SK-N-SH (cell line): ENCODE data around the gene ANKRD39. TPM values are rescaled to one million over a fixed set of nuclear protein-coding genes. Genes with fewer than 3 reads are reported as not detected.

ENCODE experiments used
- CTCF ChIA-PET: fragments of 300-600, 350-600 bp; formaldehyde crosslinking; extraction: SDS; loops from one replicate; lab custom pipeline; 2021; lab: Yijun Ruan, JAX
- POLR2A ChIA-PET: fragments of 350-600 bp; sonication (Branson Sonifier 250); formaldehyde crosslinking; extraction: SDS; loops from one replicate; lab custom pipeline; 2020; ENCODE audit warnings: antibody characterized with exemption, inconsistent platforms; lab: Yijun Ruan, JAX
- DNase-seq: peaks from one replicate; pipeline ENCODE4 v3.0.0; 2012
- H2AFZ ChIP-seq: fragments of 200-600 bp; sonication (generic); 2 replicates; pipeline ENCODE4 v1.8.1; 2016; ENCODE audit warnings: antibody characterized with exemption, mild to moderate bottlenecking, low read depth
- H3F3A ChIP-seq: fragments of 200-600 bp; sonication (generic); replicated peaks from 2 replicates; pipeline ENCODE3; 2016; ENCODE audit warnings: antibody characterized with exemption, mild to moderate bottlenecking; ENCODE audit not compliant: insufficient read depth
- H3K27ac ChIP-seq, 2 experiments: fragments of 200-500 bp in 1 of 2; fragments of 200-600 bp in 1 of 2; sonication (Bioruptor generic) in 1 of 2; sonication (generic), shearing (Covaris generic) in 1 of 2; 2 replicates each; pipeline versions ENCODE4 v1.5.1 to v1.6.1; 2014 to 2016; ENCODE audit warnings: low read depth in 2 of 2, inconsistent platforms in 1 of 2, low read length in 1 of 2, mild to moderate bottlenecking in 1 of 2, mixed read lengths in 1 of 2
- H3K27me3 ChIP-seq: fragments of 200-600 bp; sonication (generic), shearing (Covaris generic); 2 replicates; pipeline ENCODE4 v1.6.1; 2016; ENCODE audit warnings: mixed run types; ENCODE audit not compliant: insufficient read depth
- H3K36me3 ChIP-seq, 2 experiments: fragments of 200-500 bp in 1 of 2; fragments of 200-600 bp in 1 of 2; sonication (Bioruptor generic) in 1 of 2; sonication (generic) in 1 of 2; replicated peaks in 1 of 2; 2 replicates each; pipeline versions ENCODE3 to v1.5.1; 2014 to 2016; ENCODE audit warnings: low read length in 1 of 2, mild to moderate bottlenecking in 1 of 2; ENCODE audit not compliant: insufficient read depth in 2 of 2, control insufficient read depth in 1 of 2
- H3K4me1 ChIP-seq, 2 experiments: fragments of 200-500 bp in 1 of 2; fragments of 200-600 bp in 1 of 2; sonication (Bioruptor generic) in 1 of 2; sonication (generic), shearing (Covaris generic) in 1 of 2; 2 replicates each; pipeline versions ENCODE4 v1.5.1 to v1.6.1; 2014 to 2016; ENCODE audit warnings: low read depth in 1 of 2, low read length in 1 of 2, mixed run types in 1 of 2; ENCODE audit not compliant: insufficient read depth in 2 of 2, control insufficient read depth in 1 of 2
- H3K4me2 ChIP-seq: fragments of 200-600 bp; sonication (generic), shearing (Covaris generic); 2 replicates; pipeline ENCODE4 v1.6.1; 2017; ENCODE audit warnings: mixed run types
- H3K4me3 ChIP-seq, 2 experiments: fragments of 200-500 bp in 1 of 2; fragments of 200-600 bp in 1 of 2; sonication (Bioruptor generic) in 1 of 2; sonication (generic), shearing (Covaris generic) in 1 of 2; 2 replicates each; pipeline versions ENCODE4 v1.5.1 to v1.8.1; 2014 to 2016; ENCODE audit warnings: low read depth in 2 of 2, inconsistent platforms in 1 of 2, low read length in 1 of 2, mild to moderate bottlenecking in 1 of 2, mixed read lengths in 1 of 2, moderate library complexity in 1 of 2
- H3K79me2 ChIP-seq: fragments of 200-600 bp; sonication (generic); 2 replicates; pipeline ENCODE4 v1.8.1; 2017; ENCODE audit warnings: mild to moderate bottlenecking; ENCODE audit not compliant: insufficient read depth
- H3K9ac ChIP-seq: fragments of 200-600 bp; sonication (generic); 2 replicates; pipeline ENCODE4 v1.6.1; 2017; ENCODE audit warnings: mixed run types
- H3K9me2 ChIP-seq: fragments of 200-600 bp; sonication (generic); 2 replicates; pipeline ENCODE4 v1.6.1; 2017; ENCODE audit warnings: mixed run types
- H3K9me3 ChIP-seq: fragments of 200-600 bp; sonication (generic); 2 replicates; pipeline ENCODE4 v1.6.1; 2017; ENCODE audit warnings: mixed run types, mild to moderate bottlenecking, moderate library complexity
- H4K20me1 ChIP-seq: fragments of 200-600 bp; sonication (generic); 2 replicates; pipeline ENCODE4 v1.6.1; 2017; ENCODE audit warnings: mild to moderate bottlenecking, mixed run types; ENCODE audit not compliant: insufficient read depth
- ELF1 ChIP-seq: IDR thresholded peaks from 2 replicates; pipeline ENCODE4 v1.4.0; 2012
- EP300 ChIP-seq, 2 experiments: IDR thresholded peaks; 2 replicates each; pipeline versions ENCODE4 v1.4.0 to v1.6.1; 2012; ENCODE audit warnings: borderline replicate concordance in 1 of 2, low read depth in 1 of 2, low read length in 1 of 2
- PBX3 ChIP-seq: IDR thresholded peaks from 2 replicates; pipeline ENCODE4; 2012
- RAD21 ChIP-seq: IDR thresholded peaks from 2 replicates; pipeline ENCODE4 v1.6.1; 2012; ENCODE audit warnings: mild to moderate bottlenecking, low read length
- SMC3 ChIP-seq: IDR thresholded peaks from 2 replicates; pipeline ENCODE4 v1.6.1; 2012; ENCODE audit warnings: low read depth, low read length, improper control_type of control experiment
- WGBS: methylation state at CpG from one replicate; pipeline ENCODE4 v1.1.6; 2017; ENCODE audit warnings: low lambda C conversion rate; 5-methylcytosine and 5-hydroxymethylcytosine counted together
- polyA plus RNA-seq, 3 experiments: library from polyadenylated mRNA; depleted of rRNA; stranded (reverse); fragments of >200 nt; gene quantifications; 2 replicates each; pipeline ENCODE4 v1.2.3, GENCODE V29; 2012
- TF ChIP-seq, protein P1 (sequence below): fragments of 200-600 bp; sonication (generic); IDR thresholded peaks from 2 replicates; pipeline ENCODE4 v1.6.1; 2017; ENCODE audit warnings: antibody characterized with exemption, mild to moderate bottlenecking, moderate library complexity

The ANKRD39 gene
- polyA plus RNA-seq, 1 of the 3 experiments (the other 2 are of a cell fraction), result 11.8 TPM

- CTCF ChIA-PET, result interaction anchor here (0.5 to 4.1 kb wide), 27 partner anchors 9 to 480 kb away, joined by 3 to 31 read pairs (median 4); partner anchors contain the start of genes ANKRD39, CNNM3, CNNM4 and KANSL3
Measured at GRCh38 chr2:96801005-96801785, 56.6 kb downstream of the ANKRD39 start.

DNA sequence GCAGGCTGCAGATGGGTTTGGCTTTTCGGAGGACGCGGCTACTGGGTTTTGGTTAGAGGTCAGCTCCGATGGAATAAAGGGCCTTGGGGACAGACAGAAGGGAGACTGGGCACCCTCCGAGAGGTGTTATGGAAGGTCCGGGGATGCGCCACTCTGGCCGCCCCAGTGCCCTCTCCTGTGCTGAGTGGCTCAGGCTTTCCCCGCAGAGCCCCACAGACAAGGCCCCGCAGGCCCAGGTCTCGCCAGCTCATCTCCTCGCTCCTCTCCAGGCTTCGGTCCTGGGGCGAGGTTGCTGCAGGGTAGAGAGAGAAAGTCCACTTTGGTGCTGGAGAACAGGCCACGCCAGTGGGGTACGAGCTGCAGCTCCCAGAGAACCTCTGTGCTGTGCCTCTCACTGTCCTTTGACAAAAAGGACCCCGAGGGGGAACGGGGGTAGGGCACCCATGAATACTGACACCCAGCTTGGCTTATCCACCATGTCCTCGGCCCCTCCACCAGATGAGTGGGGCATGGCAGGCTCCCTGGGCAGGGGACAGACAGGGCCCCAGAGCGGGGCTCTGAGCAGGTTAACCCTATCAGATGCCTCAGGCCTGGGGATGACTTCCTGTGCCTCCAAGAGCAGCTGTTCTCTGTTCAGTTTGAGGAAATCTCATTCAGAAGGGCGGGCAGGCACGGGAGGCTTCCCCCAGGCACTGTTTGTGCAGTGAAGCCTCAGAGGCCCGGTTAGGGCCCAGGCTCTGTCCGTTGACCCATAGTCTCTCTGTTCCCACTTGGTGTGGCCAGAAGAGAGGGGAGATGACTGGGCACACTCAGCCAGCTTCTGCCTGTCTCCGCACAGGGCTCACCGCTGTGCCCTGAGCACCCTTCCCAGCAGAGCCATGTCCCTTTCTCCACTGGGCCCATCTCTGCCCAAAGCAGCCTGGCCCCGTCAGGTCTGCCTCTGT lies 57.5 kb downstream of the ANKRD39 start:
- peak; percentile 51 for DNase-seq
- no peaks in the 10 kb centered on the region for H3F3A ChIP-seq
- no peaks in the 10 kb centered on the region for H3K27me3 ChIP-seq
- no peaks in the 10 kb centered on the region for H4K20me1 ChIP-seq
- no peaks in the 10 kb centered on the region for H3K9me3 ChIP-seq
- no peak overlapping the region for H3K9ac ChIP-seq
- POLR2A ChIA-PET, result interaction anchor here (1.1 kb wide), 1 partner anchor 39 kb away, joined by 5 read pairs; the partner anchor contains the start of gene CNNM4
- H3K79me2 ChIP-seq, result no peaks in the 10 kb centered on the region
- H3K4me1 ChIP-seq, result peaks cover 0 to 12% of the 10 kb centered on the region in 2 experiments; a peak in 1 of 4 replicates
- no peak for TF ChIP-seq ELF1
- TF ChIP-seq EP300 (IDR thresholded peaks at IDR 0.05; ENCODE audit: borderline replicate concordance in 1 of 2, low read depth in 1 of 2, low read length in 1 of 2), result no peak
- H3K4me2 ChIP-seq, result no peak overlapping the region
- H3K9me2 ChIP-seq, result no peaks in the 10 kb centered on the region
- WGBS, result 84% methylated on average over 12 of the region's 27 CpGs
- peak overlapping the region in 1 of 2 experiments; percentile 4; a peak in 1 of 4 replicates for H3K27ac ChIP-seq
- no peak overlapping the region for H3K4me3 ChIP-seq
- no peak overlapping the region for H2AFZ ChIP-seq
- no peaks in the 10 kb centered on the region for H3K36me3 ChIP-seq
- CTCF ChIA-PET, result interaction anchor here (0.5 to 4.1 kb wide), 26 partner anchors 9 to 479 kb away, joined by 3 to 31 read pairs (median 4); partner anchors contain the start of genes ANKRD39, CNNM3, KANSL3 and LMAN2L

More at GRCh38 chr2:96801005-96801785, 56.6 kb downstream of the ANKRD39 start:
- no peaks in the 10 kb centered on the region for H3F3A ChIP-seq
- no peaks in the 10 kb centered on the region for H3K36me3 ChIP-seq
- no peaks in the 10 kb centered on the region for H3K79me2 ChIP-seq
- no peak overlapping the region for H3K4me2 ChIP-seq
- no peaks in the 10 kb centered on the region for H3K9me3 ChIP-seq
- H3K4me3 ChIP-seq, result peak overlapping the region in 1 of 2 experiments; percentile 40; a peak in 1 of 4 replicates
- peak; percentile 93 for DNase-seq
- peaks cover 0 to 12% of the 10 kb centered on the region in 2 experiments; a peak in 1 of 4 replicates for H3K4me1 ChIP-seq
- WGBS, result 39% methylated on average over 13 of the region's 15 CpGs
- no peaks in the 10 kb centered on the region for H3K27me3 ChIP-seq
- POLR2A ChIA-PET, result interaction anchor here (0.5 to 1.1 kb wide), 2 partner anchors 40 to 62 kb away, joined by 4 to 5 read pairs; partner anchors contain the start of gene CNNM4
- H2AFZ ChIP-seq, result no peak overlapping the region
- H3K9me2 ChIP-seq, result no peaks in the 10 kb centered on the region
- H3K27ac ChIP-seq, result peak overlapping the region in 1 of 2 experiments; percentile 4; a peak in 1 of 4 replicates
- no peak overlapping the region for H3K9ac ChIP-seq
- H4K20me1 ChIP-seq, result no peaks in the 10 kb centered on the region
- TF ChIP-seq RAD21, result peak; percentile 84
- peak; percentile 85 for TF ChIP-seq SMC3
- TF ChIP-seq, protein P1, sequence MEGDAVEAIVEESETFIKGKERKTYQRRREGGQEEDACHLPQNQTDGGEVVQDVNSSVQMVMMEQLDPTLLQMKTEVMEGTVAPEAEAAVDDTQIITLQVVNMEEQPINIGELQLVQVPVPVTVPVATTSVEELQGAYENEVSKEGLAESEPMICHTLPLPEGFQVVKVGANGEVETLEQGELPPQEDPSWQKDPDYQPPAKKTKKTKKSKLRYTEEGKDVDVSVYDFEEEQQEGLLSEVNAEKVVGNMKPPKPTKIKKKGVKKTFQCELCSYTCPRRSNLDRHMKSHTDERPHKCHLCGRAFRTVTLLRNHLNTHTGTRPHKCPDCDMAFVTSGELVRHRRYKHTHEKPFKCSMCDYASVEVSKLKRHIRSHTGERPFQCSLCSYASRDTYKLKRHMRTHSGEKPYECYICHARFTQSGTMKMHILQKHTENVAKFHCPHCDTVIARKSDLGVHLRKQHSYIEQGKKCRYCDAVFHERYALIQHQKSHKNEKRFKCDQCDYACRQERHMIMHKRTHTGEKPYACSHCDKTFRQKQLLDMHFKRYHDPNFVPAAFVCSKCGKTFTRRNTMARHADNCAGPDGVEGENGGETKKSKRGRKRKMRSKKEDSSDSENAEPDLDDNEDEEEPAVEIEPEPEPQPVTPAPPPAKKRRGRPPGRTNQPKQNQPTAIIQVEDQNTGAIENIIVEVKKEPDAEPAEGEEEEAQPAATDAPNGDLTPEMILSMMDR, result peak; percentile 81
- no peak for TF ChIP-seq PBX3
- TF ChIP-seq, all 33 proteins: peak for 3
